HuH-7.5 (cell line): Measurements from ENCODE around the gene PHLDA2.
A peak's percentile ranks its signal among the peaks of the same experiment; 100 is the strongest.

Source experiments
- DNase-seq: peaks from one replicate; pipeline ENCODE4 v3.0.0; 2011; ENCODE audit warnings: low spot score

Gene PHLDA2, protein sequence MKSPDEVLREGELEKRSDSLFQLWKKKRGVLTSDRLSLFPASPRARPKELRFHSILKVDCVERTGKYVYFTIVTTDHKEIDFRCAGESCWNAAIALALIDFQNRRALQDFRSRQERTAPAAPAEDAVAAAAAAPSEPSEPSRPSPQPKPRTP

DNA sequence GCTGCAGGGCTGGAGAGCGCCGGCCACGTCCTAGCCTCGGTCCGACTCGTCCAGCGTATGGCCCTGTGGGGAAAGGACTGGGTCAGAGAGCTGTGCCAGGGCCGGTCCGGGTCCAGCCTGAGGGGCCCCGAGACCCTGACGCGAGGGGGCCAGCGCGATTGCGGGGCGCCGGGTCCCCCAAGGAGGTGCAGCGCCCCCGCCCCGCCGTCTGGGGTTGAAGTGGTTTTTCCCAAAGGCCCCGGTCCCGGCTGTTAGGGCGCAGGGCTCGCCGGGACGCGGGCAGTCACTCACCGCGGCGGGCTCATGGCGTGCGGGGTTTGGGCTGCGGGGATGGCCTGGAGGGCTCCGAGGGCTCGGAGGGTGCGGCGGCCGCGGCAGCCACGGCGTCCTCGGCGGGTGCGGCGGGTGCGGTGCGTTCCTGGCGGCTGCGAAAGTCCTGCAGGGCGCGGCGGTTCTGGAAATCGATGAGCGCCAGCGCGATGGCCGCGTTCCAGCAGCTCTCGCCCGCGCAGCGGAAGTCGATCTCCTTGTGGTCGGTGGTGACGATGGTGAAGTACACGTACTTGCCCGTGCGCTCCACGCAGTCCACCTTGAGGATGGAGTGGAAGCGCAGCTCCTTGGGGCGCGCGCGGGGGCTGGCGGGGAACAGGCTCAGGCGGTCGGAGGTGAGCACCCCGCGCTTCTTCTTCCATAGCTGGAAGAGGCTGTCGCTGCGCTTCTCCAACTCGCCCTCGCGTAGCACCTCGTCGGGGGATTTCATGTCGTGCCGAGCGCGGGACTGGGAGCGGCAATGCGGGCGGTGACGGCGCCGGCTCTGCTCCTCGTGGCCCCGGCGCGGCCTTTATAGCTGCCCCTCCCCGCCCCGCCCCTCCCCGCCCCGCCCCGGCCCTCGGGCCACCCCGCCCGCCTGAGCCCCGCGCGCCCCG is at the start of gene PHLDA2:
Gene PHLDA2, minus strand, starts transcription at position 816 of the 926 bp plus-strand sequence. Its CDS starts 56 bp downstream, at position 760.
- DNase-seq, result peak; percentile 64

DNA sequence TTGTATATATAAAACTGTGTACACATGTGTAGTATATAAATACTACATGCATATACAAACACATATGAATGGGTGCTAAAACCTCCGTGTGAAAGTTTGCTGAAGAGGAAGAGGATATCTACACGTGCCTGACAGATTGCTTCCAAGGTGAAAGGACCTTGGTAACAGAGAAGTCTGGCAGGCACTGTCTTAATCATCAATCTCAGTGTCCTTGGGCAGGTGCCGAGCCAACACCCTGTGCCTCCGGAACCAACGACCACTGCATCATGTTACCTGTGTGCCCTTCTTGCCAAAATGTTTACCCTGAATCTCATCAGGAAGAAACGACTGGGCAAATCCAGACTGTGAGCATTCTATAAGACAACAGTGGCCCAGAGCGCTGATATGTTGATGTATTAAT is 47.9 kb upstream of the PHLDA2 start:
- no peak for DNase-seq

- DNase-seq, result no peak
Observed at GRCh38 chr11:2976294-2977063, 47.3 kb upstream of the PHLDA2 start.

DNA sequence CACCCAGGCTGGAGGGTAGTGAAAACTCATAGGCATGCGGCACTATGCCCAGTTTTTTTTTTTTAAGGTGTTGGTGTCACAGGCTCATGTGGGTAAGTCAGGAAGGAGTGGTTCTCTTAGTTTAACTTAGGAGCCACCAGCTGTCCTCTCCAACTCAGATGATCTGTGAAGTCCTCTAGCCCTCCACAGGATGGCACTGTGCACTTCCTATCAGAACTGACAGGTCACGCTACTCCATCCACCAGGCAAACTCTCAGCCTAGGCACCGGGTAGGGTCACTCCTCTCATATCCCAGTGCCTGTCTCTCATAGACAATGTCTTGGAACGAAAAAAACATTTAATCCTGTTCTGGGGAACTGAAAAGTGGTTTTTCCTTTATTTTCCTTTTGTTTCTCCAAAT is 46.4 kb upstream of the PHLDA2 start:
- no peak for DNase-seq

DNA sequence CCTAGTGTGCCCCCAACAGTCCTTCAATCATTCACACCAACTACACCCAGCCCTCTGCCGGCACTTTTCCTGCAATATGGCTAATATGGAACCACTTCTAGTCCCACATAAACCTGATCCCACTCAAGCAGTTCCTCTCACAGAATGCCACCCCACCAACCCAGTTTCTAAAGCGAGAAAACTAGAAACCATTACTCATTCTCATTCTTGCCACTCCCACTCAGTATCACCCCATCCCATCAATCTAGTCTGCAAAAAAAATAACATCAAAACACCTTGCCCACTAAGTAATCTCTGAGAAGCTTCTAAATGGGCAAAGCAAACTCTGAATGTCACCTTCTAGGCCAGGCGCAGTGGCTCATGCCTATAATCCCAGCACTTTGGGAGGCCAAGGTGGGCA is 45.1 kb upstream of the PHLDA2 start:
- no peak for DNase-seq

GRCh38 chr11:2968341-2968900 is 39.2 kb upstream of the PHLDA2 start:
- no peak for DNase-seq

- DNase-seq, result no peak
Observed at GRCh38 chr11:2964782-2965181, 35.6 kb upstream of the PHLDA2 start.

GRCh38 chr11:2963761-2964160 is 34.5 kb upstream of the PHLDA2 start:
- DNase-seq, result no peak

DNA sequence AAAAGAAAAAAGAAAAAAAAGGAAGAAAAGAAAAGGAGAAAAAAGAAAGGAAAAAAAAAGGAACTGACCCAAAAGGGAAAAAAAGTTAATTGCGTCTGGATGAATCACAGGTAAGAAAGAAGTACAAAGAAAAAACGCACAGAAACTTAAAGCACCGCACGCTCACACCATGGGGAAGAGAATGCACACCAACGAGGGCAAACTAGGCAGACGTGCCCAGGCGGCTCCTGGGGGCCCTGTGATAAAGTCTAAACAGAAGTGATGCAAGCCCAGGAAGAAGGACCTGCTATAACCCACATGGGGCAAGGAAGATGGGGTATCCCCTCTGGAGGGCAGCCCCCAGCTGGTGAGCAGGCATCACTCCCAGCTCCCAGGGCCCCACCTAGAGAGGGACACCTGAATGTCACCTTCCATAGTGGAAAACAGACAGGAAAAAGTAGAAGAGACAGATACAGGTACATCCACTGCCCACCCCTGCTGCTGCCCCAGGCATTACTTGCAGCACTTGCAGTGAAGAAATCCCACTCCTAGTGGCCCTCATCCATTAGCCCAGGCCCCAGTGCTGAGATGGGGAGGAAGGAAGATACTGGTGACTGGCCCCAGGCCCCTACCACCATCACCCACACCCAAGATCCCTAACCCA is 34.0 kb upstream of the PHLDA2 start:
- no peak for DNase-seq

GRCh38 chr11:2961080-2961479 is 31.9 kb upstream of the PHLDA2 start:
- no peak for DNase-seq

- DNase-seq, result no peak
Observed at GRCh38 chr11:2960139-2960538, 30.9 kb upstream of the PHLDA2 start.

GRCh38 chr11:2958251-2958650 is 29.0 kb upstream of the PHLDA2 start:
- no peak for DNase-seq

DNA sequence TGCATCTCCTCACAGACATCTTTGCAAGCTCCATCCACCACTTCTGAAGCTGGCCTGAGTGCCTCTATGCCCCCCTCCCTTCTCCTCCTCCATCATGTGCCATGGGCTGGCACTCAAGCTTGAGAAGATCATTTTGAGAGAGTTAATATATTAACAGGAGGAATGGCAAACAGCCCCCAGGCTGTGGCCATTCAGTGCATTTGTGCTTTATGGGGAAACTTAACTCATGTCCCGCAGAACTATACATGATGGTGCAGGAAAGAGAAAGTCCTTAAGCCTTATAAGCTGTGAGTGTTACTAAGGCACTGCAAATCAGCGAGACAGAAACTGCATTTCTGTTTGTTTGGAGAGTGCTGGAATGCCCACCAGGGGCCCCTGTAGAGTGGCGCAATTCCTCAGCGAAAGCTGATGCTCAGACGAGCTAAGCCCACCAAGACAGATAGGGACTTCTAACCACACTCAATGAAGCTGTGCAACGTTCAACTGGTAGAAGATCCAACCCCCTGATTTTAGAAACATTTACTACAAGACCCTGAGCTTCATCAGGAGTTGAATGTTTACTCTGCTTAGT is 26.8 kb upstream of the PHLDA2 start:
- no peak for DNase-seq

DNA sequence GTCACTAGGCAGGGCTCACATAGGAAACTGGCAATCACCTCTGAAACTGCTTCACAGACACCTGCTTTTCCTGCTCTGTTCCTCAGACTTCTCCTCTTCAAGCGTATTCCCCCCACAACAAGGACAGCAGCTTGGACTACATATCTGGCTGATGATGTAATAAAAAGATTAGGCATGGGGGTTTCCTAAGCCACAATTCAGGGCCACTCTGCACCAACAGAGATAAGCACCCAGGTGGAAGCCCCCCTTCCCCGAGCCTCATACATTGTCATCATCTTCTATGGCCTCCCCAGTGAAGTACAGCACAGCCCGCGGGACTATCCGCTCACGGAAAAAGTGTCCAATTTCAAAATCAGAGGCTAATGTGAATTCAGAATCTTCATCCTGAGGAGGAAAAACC is 25.0 kb upstream of the PHLDA2 start:
- no peak for DNase-seq

DNA sequence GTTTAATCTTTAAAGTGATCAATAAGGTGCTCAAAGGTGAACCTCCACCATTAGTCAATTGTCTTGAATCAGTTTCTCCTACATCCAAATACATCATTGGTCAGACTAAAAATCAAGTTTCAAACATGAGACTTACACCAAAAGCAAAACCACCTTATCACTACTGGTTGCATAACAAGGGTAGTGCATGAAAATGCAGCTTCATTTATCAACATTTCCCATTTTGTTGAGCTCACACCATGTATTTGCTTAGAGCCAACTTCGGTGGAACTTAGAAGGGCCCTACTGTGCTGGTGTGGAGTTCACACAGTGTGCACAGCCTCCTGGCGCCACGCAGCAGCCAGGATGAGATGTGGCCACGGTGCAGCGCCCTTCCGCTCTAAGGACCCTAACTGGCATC is 23.1 kb upstream of the PHLDA2 start:
- DNase-seq, result no peak

DNA sequence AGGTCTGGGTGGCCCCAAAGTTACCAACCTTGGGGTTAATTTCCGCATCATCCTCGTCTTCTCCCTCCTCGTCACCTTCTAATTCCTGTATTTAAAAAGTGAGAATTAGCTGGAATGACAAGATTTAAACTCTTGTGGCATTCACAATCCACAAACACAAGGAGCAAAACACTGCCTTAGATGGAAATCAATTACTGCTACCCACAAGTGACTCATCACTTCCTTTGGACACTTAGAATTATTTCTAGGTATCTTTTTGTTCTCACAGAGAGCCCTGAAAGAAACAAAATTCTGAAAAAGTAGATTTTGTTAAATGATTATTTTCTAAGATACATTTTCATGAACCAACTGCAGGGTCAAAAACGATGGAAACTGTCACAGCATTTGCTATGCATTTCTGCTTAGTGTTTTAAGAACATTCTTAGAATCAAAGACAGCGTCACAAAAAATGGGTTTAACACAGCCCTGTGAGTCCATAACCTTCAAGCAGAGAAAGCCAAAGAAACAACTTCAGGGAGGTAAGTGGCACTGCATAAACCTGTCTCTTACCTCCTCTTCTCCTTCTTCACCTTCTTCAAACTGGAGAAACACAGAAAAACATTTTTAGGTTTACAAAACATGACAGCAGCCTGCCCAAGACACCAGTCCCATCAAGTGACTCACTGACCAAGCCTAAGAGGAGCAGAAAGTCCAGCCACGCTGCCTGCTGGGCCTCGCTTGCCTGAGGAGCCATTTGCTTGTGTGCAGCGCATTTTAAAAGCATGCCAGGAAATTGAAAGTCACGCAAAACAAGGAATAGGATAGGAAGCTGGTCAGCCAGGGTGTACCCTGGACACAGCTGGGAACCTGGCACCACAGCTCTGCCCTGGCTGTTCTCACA is 22.3 kb upstream of the PHLDA2 start:
- no peak for DNase-seq

GRCh38 chr11:2950825-2951224 is 21.6 kb upstream of the PHLDA2 start:
- no peak for DNase-seq

DNA sequence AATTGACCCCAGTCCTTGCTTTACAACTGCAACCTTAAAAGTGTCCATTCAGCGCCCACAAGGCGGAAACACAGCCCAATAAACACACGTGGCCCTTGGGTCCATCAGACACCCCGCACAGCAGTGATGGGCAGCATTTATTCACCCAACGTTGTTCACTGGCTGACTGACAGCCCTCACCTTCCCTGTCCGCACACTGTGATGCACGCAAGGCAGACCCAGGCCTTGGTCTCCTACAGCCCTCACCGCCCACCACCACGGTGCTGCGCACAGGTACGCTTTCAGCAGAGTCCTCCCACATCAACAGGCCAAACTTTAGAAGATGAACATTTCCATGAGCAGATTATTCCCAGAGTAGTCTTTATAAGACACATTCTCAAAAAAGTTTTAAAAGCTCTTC is 20.7 kb upstream of the PHLDA2 start:
- no peak for DNase-seq

GRCh38 chr11:2947744-2948143 is 18.5 kb upstream of the PHLDA2 start:
- DNase-seq, result no peak

DNA sequence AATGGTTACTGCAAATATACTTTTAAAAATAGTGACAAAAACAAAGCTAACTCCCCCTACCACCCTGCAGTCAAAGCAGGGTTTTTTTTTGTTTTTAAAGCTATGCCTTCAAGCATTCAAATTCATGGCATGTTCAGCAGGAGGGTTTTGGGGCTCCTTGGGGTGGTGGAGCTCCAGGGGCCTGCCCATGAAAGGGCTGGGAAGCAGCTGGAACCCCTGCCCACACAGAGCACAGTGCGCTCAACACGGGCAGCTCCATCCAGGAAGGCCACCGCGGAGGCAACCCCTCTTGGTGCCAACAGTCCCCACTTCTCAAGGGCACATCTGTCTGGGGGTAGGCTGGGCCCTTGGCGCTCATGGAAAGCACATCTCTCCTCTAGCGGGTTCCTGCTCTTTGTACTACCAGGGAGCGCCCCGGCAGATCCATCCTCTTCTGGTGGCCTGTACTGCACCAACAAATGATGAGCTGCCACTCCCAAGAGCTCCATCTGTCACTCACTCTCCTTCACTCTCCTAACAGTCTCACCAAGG is 16.6 kb upstream of the PHLDA2 start:
- DNase-seq, result no peak
